ENCODE results near the gene DOCK2.

- no peak for TF ChIP-seq CTCF (IDR thresholded peaks at IDR 0.05)
- TF ChIP-seq NFYB (CRISPR knock-in tag; conservative IDR thresholded peaks at IDR 0.05; ENCODE audit: low read depth): no peak
- TF ChIP-seq, protein P1, sequence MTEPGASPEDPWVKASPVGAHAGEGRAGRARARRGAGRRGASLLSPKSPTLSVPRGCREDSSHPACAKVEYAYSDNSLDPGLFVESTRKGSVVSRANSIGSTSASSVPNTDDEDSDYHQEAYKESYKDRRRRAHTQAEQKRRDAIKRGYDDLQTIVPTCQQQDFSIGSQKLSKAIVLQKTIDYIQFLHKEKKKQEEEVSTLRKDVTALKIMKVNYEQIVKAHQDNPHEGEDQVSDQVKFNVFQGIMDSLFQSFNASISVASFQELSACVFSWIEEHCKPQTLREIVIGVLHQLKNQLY (CRISPR knock-in tag; IDR thresholded peaks at IDR 0.05): no peak
- no peak for TF ChIP-seq PREB (CRISPR knock-in tag; IDR thresholded peaks at IDR 0.05; ENCODE audit: borderline replicate concordance)
- TF ChIP-seq, protein P2, sequence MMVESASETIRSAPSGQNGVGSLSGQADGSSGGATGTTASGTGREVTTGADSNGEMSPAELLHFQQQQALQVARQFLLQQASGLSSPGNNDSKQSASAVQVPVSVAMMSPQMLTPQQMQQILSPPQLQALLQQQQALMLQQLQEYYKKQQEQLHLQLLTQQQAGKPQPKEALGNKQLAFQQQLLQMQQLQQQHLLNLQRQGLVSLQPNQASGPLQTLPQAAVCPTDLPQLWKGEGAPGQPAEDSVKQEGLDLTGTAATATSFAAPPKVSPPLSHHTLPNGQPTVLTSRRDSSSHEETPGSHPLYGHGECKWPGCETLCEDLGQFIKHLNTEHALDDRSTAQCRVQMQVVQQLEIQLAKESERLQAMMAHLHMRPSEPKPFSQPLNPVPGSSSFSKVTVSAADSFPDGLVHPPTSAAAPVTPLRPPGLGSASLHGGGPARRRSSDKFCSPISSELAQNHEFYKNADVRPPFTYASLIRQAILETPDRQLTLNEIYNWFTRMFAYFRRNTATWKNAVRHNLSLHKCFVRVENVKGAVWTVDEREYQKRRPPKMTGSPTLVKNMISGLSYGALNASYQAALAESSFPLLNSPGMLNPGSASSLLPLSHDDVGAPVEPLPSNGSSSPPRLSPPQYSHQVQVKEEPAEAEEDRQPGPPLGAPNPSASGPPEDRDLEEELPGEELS (CRISPR knock-in tag; IDR thresholded peaks at IDR 0.05): no peak
- TF ChIP-seq SMAD4 (CRISPR knock-in tag; IDR thresholded peaks at IDR 0.05): no peak
- TF ChIP-seq, protein P3, sequence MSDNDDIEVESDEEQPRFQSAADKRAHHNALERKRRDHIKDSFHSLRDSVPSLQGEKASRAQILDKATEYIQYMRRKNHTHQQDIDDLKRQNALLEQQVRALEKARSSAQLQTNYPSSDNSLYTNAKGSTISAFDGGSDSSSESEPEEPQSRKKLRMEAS (CRISPR knock-in tag; IDR thresholded peaks at IDR 0.05): no peak
These were observed 160.5 kb downstream of the DOCK2 start for GRCh38 chr5:169797577-169797976.

Data from WTC11 (cell line).